ENCODE measurements around the gene LRRC57.

Gene LRRC57

DNA sequence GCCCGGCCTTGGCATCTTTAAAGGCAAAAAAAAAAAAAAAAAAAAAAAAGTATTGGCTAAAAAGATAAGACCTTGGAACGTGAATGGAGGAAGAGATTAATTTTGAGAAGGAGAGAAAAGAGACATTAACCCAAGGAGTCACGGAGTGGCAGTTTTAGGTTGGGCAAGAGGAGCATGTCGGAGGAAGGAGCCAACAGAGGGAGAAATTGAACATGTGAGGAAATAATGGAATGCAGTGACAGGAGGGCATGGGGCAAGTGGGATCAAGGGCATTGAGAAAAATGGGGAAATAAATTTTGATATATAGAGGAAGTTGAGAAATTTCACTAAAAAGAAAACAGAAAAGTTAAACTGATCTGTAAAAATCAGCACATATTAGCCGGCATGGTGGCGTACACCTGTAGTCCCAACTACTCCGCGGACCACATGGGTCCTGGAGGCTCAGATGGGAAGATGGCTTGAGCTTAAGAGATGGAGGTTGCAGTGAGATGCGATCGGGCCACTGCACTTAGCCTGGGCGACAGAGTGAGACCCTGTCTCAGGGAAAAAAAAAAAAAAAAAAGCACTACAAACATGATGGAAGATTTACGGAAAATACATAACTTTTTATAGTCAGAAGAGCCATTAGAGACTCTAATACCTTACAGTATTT lies 1.3 kb upstream of the LRRC57 start:
- no peak for DNase-seq

- no peak for DNase-seq
Measured at GRCh38 chr15:42549032-42549491, 469 bp upstream of the LRRC57 start.

DNA sequence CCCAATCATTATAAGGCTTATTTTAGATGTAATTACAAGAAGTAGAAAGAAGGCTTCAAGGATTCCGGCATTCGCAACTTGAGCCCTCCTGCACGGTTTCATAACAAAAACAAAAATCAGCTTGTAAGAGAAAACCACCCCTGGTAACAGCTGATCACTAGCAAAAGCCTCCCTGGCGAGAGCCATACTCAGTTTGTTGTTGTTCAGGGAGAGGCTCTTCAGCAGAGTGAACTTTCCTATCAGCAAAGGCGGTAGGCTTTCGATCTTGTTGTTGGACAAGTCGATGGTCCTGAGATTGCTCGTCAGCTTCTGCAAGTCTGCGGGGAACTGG lies 710 bp downstream of the LRRC57 start:
- DNase-seq, result no peak

- no peak for DNase-seq
Measured at GRCh38 chr15:42544853-42545629, 3.6 kb downstream of the LRRC57 start.

DNA sequence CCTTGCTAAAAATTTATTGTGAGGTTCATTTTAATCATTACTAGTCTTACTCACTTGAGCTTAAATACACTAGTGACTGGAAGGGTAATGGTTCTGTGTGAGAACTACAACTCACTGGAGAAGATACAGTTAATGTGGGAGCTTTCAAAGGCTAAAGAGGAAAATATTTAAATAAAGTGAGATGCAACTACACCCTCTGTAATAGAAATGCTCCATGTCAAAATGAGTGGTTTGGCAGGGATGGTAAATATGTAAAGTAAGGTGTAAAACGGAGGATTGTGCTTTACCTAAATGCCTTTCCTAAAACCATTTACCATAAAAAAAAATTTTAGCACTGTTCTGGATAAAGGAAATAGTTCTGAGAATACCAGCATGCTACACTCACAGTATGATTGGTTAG lies 15.3 kb downstream of the LRRC57 start:
- DNase-seq, result no peak

DNA sequence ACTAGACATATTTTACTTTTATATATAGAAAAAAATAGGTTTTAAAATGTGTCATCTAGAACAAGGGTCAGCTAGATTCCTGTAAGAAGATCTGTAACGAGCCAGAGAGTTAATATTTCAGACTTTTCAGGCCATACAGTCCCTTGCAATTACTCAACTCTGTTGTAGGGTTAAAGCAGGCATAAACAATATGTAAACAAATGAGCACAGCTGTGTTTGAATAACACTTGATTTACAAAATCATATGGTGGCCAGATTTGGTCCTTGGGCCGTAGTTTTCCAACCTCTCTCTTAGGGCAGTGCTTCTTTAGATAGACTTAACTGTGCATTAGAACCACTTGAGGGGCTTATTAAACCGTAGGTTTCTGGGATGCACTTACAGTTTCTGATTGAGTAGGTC lies 19.6 kb downstream of the LRRC57 start:
- DNase-seq, result no peak

DNA sequence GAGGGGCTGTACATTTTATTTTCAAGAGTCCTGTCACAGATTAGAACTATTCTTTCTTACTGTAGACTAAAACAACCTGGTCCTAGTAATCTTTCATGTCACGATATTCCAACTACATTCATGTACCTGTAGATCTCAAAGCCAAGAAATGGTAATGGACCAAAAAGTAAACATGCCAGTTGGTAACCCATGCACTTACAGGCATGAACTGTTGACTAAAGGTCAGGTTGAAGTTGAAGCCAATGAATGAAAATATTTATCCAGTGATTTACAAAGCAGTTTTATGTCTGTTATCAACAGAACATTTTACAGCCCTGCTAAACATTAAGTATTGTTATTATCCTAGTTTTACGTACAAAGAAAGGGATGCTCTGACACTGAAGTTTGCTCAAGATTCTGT lies 25.3 kb downstream of the LRRC57 start:
- DNase-seq, result no peak

DNA sequence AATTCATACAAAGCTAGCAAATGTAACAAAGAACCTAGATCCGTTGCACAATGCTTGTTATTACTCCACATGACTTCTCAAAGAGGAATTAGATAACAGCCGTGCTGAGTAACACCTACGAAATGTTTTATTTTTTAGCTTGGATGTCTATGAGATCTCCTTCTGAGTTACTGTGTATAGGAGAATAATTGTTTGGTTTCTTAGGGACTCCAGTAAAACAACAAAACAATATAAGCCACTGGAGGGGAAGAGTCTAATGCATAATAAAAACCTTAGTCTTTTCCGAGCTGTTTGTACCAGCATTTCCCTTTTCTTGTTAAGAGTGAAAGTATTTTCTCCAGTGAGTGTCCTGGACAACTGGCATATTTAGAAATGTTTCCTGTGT lies 37.6 kb downstream of the LRRC57 start:
- no peak for DNase-seq

DNA sequence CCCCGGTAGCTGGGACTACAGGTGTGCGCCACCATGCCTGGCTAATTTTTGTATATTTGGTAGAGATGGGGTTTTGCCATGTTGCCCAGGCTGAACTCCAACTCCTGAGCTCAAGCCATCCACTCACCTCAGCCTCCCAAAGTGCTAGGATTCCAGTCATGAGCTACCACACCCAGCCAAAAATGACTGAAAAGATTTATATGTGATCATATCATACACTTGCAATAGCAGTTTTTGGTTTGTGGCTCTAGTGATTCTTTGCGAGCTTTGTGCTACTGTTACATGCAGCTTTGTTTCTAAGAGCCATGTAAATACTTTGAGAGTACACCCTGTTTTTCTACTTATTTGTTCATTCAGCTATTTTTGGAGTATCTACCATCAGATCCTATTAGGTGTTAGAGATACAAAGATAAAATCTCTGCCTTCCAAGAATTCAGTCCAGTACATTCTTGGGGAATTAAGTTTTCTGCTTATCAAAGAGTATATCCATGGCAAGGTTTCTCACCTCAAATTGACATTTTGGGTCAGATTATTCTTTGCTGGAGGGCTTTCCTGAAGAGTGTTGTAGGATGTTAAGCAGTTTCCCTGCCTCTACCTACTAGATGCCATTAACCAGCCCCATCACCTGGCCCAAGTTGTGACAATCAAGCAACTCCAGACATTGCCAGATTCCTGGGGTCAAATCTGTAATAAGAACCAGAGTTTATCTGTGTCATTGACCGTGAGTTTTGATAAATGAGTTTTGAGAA lies 38.2 kb downstream of the LRRC57 start:
- no peak for DNase-seq

DNA sequence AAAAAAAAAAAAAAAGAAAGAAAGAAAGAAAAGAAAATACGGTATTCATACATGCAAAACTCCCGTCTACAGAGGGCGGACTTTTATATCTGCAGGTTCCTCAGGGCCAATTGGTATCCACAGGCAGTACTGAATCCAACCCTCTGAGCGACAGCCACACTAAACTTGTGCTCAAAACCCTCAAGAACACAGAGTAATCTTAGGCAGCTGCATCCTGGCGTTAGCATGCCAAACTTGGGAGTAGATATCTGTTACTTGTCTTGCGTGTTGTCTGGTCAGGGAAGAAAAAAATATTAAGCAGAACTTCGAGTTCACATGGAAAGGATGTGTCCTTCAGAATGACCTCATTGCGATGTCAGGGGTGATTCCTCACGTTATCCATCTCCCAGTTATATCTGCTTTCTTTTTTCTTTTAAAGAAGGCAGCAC lies 40.3 kb downstream of the LRRC57 start:
- DNase-seq, result no peak

DNA sequence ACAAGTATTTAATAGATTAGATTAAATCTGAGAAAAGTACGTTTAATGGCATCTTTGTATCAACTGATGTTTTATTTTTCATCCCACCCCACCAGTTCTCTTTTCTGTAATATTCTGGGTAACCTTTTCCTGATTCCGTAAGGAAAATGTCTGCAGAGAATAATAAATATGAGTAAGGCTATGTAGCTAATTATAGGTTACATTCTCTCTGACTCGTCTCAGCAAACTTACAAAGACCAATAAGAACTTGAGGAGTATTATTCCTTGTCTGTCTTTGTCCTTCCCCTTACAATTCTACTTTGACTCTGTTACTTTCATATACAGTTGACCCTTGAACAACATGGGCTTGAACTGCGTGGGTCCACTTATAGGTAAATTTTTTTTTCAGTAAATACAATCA lies 41.1 kb downstream of the LRRC57 start:
- DNase-seq, result no peak

- no peak for DNase-seq
Measured at GRCh38 chr15:42504631-42505030, 44.0 kb downstream of the LRRC57 start.

DNA sequence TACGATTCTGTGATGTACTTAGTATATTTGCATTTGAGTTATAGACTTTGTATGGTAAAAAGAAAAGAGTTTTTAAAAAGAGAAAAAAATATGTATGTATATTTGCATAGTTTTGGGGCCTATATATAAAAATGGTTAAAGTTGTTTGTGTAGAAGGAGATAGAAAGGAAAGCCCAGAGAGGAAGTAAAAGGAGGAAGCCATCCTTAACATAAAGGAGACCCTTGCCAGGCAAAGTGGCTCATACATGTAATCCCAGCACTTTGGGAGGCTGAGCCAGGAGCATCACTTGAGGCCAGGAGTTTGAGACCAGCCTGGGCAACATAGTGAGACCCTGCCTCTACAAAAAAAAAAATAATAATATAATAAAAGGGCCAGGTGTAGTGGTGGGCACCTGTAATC lies 44.8 kb downstream of the LRRC57 start:
- no peak for DNase-seq

GRCh38 chr15:42502477-42502876 lies 46.1 kb downstream of the LRRC57 start:
- DNase-seq, result no peak

- DNase-seq, result no peak
Measured at GRCh38 chr15:42499858-42500609, 48.6 kb downstream of the LRRC57 start.

GRCh38 chr15:42498212-42499068 lies 50.2 kb downstream of the LRRC57 start:
- no peak for DNase-seq

DNA sequence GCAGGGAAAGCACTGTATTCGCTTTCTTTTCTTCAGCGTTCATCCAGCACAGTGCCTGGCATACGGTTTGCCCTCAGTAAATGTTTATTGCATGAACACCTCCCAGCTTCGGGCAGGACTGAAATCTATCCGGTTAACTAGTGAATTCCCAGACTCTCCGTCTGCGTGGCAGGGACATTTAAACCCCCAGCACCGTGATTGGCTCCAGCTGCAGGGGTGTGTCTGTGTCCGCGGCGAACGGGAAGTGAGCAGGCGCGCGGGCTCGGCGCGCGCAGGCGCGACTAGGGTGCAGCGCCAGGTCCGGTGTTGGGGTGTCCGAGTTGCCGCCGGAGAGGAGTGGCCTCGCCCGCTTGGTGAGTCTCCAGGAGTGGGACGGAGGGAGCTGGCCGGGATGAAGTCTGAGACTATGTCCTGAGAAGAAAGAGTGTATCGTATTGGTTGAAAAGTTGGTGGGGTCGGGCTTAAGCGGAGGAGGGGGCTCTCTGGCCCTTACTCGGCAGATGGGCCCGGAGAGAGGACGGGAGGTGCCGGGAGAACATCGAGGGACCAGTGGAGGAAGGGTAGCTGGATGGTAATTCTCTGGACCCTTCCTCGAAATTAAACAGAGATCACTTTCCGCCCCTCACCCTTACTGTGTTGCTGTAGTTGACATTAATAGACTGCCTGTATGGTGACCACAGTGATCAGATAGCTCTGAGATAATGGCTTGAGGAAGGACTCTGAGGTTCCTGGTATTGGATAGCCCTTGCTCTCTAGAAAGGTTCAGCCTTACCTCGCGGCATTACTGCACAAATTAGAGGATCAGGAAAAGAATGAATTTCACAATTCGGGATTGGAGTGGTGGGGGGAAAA lies 53.0 kb downstream of the LRRC57 start, which contains the start of gene SNAP23:
Gene SNAP23 (plus strand): TSS at position 274 of the 852 bp plus-strand sequence. CDS start 16,213 bp downstream, outside the sequence.
- DNase-seq, result no peak

DNA sequence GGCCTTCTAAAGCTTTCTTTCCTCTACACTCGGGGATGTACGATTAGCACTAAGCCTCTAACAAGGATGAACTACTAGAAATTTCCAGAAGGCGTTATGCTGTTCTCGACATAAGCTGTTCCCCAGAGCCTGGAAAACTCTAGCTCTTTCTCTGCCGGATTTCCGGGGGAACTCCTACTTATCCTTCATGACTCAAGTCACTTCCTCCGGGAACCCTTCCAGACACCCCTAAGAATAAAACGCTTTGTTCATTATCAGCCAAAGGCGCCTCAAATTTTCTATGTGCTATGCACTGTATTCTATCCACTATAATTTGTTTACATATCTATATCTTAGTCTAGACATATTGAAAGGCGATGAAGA lies 53.6 kb downstream of the LRRC57 start:
- no peak for DNase-seq

GRCh38 chr15:42493679-42494078 lies 54.9 kb downstream of the LRRC57 start:
- DNase-seq, result no peak

DNA sequence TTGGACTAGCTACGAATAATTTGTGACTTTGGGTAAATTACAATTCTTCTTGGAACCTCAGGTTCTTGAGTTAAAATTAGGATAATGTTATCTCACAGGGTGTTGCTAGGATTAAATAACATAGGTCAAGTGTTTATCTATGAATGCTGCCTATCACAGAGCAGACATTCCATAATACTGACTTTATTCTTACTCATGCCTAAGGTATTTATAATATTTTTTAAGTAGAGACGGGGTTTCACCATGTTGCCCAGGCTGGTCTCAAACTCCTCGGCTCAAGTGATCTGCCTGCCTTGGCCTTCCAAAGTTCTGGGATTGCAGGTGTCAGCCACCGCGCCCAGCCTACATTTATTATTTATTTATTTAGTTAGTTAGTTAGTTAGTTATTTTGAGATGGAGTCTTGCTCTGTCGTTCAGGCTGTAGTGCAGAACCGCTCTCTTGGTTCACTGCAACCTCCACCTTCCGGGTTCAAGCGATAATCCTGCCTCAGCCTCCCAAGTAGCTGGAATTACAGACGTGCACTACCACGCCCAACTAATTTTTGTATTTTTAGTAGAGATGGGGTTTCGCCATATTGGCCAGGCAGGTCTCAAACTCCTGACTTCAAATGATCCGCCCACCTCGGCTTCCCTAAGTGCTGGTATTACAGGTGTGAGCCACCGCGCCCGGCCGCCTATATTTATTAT lies 56.9 kb downstream of the LRRC57 start:
- no peak for DNase-seq
